Mesendoderm (in vitro differentiated cells): ENCODE measurements around the gene HK2.

ENCODE experiments used
- DNase-seq: peaks from one replicate; pipeline ENCODE4 v3.0.0; 2013
- H2AK5ac ChIP-seq: 2 replicates; pipeline ENCODE4 v1.6.1; 2013; ENCODE audit warnings: low read length, inconsistent platforms
- H2BK120ac ChIP-seq: 2 replicates; pipeline ENCODE4 v1.6.1; 2013; ENCODE audit warnings: low read depth, mild to moderate bottlenecking, low read length, moderate library complexity, mixed read lengths
- H2BK15ac ChIP-seq: replicated peaks from 2 replicates; pipeline ENCODE4 v1.6.1; 2013; ENCODE audit warnings: low read depth, mild to moderate bottlenecking, moderate library complexity
- H2BK5ac ChIP-seq: 2 replicates; pipeline ENCODE4 v1.6.1; 2013; ENCODE audit warnings: low read length, inconsistent platforms
- H3K18ac ChIP-seq: 2 replicates; pipeline ENCODE4 v1.6.1; 2013; ENCODE audit warnings: mild to moderate bottlenecking, low read length, mixed read lengths
- H3K23ac ChIP-seq: one replicate; pipeline ENCODE4 v1.6.1; 2013; ENCODE audit warnings: low read length
- H3K27ac ChIP-seq: 2 replicates; pipeline ENCODE4 v1.5.1; 2013; ENCODE audit warnings: low read depth, mild to moderate bottlenecking, inconsistent platforms, low read length, moderate library complexity
- H3K27me3 ChIP-seq: 2 replicates; pipeline ENCODE4 v1.6.1; 2013; ENCODE audit warnings: low read length, control low read depth, mild to moderate bottlenecking, inconsistent platforms; ENCODE audit not compliant: insufficient read depth, poor library complexity
- H3K36me3 ChIP-seq: 2 replicates; pipeline ENCODE4 v1.6.1; 2013; ENCODE audit warnings: low read length, inconsistent platforms; ENCODE audit not compliant: control insufficient read depth, insufficient read depth
- H3K4ac ChIP-seq: one replicate; pipeline ENCODE4 v1.6.1; 2013; ENCODE audit warnings: low read depth, mild to moderate bottlenecking, low read length, moderate library complexity
- H3K4me1 ChIP-seq: 2 replicates; pipeline ENCODE4 v1.6.1; 2013; ENCODE audit warnings: low read depth, low read length, inconsistent platforms; ENCODE audit not compliant: control insufficient read depth
- H3K4me2 ChIP-seq: 2 replicates; pipeline ENCODE4 v1.6.1; 2013; ENCODE audit warnings: low read length
- H3K4me3 ChIP-seq: 2 replicates; pipeline ENCODE4 v1.5.1; 2013; ENCODE audit warnings: mild to moderate bottlenecking, low read length
- H3K56ac ChIP-seq: one replicate; pipeline ENCODE4 v1.6.1; 2013; ENCODE audit warnings: low read length
- H3K79me1 ChIP-seq: 2 replicates; pipeline ENCODE4 v1.6.1; 2013; ENCODE audit warnings: low read length, inconsistent platforms
- H3K79me2 ChIP-seq: 2 replicates; pipeline ENCODE4 v1.6.1; 2013; ENCODE audit warnings: mild to moderate bottlenecking, low read length; ENCODE audit not compliant: control insufficient read depth, insufficient read depth
- H3K9ac ChIP-seq: 2 replicates; pipeline ENCODE4 v1.6.1; 2013; ENCODE audit warnings: low read length, inconsistent platforms
- H4K5ac ChIP-seq: one replicate; pipeline ENCODE4 v1.6.1; 2013; ENCODE audit warnings: low read length
- H4K8ac ChIP-seq: one replicate; pipeline ENCODE4 v1.6.1; 2013; ENCODE audit warnings: low read depth, mild to moderate bottlenecking, control low read depth, low read length, moderate library complexity
- WGBS: extraction: QIAGEN DNeasy Blood & Tissue Kit; methylation state at CpG from one replicate; pipeline ENCODE4 v1.1.7; 2013; ENCODE audit warnings: low lambda C conversion rate, missing lambda C conversion rate; ENCODE audit not compliant: insufficient coverage; ENCODE audit errors: extremely low coverage; 5-methylcytosine and 5-hydroxymethylcytosine counted together

HK2 gene

GRCh38 chr2:74878551-74878950, 44.6 kb downstream of the HK2 start:
- no peaks in the 10 kb centered on the region for H3K4me1 ChIP-seq
- WGBS: no CpG with 5 or more reads among the region's 20 CpGs
- no peaks in the 10 kb centered on the region for H3K79me2 ChIP-seq
- H3K9ac ChIP-seq: no peak overlapping the region
- no peak overlapping the region for H2BK120ac ChIP-seq
- no peak overlapping the region for H3K27ac ChIP-seq
- no peak overlapping the region for H3K56ac ChIP-seq
- no peaks in the 10 kb centered on the region for H3K27me3 ChIP-seq
- no peak overlapping the region for H4K8ac ChIP-seq
- H2BK5ac ChIP-seq: no peak overlapping the region
- H3K4me3 ChIP-seq: no peak overlapping the region
- H3K18ac ChIP-seq: no peak overlapping the region
- no peak overlapping the region for H3K4ac ChIP-seq
- no peaks in the 10 kb centered on the region for H3K79me1 ChIP-seq
- H2BK15ac ChIP-seq: no peak overlapping the region
- no peak overlapping the region for H4K5ac ChIP-seq
- no peak overlapping the region for H3K23ac ChIP-seq
- no peak for DNase-seq
- H3K36me3 ChIP-seq: peaks cover 11% of the 10 kb centered on the region
- H3K4me2 ChIP-seq: no peak overlapping the region
- no peak overlapping the region for H2AK5ac ChIP-seq

GRCh38 chr2:74880054-74880728, 46.3 kb downstream of the HK2 start:
- WGBS: no CpG with 5 or more reads among the region's 24 CpGs
- Histone ChIP-seq H2BK5ac (no peak overlapping the region), H3K4me2 (no peak overlapping the region), H3K27ac (no peak overlapping the region), H3K79me2 (no peaks in the 10 kb centered on the region), H3K4me1 (no peaks in the 10 kb centered on the region), H3K23ac (no peak overlapping the region), H3K27me3 (no peaks in the 10 kb centered on the region), H2BK120ac (no peak overlapping the region), H4K8ac (no peak overlapping the region), H3K36me3 (peaks cover 11% of the 10 kb centered on the region), H3K18ac (no peak overlapping the region), H3K56ac (no peak overlapping the region), H4K5ac (no peak overlapping the region), H3K4ac (no peak overlapping the region), H3K79me1 (no peaks in the 10 kb centered on the region), H2BK15ac (no peak overlapping the region), H3K9ac (no peak overlapping the region), H2AK5ac (no peak overlapping the region), H3K4me3 (no peak overlapping the region)
- no peak for DNase-seq

- Histone ChIP-seq H3K4ac (no peak overlapping the region), H3K23ac (no peak overlapping the region), H2BK120ac (no peak overlapping the region), H3K4me3 (no peak overlapping the region), H2AK5ac (no peak overlapping the region), H3K56ac (no peak overlapping the region), H3K9ac (no peak overlapping the region), H3K27ac (no peak overlapping the region), H3K18ac (no peak overlapping the region), H2BK15ac (no peak overlapping the region), H3K36me3 (peaks cover 14% of the 10 kb centered on the region), H4K5ac (no peak overlapping the region), H2BK5ac (no peak overlapping the region), H3K79me2 (no peaks in the 10 kb centered on the region), H3K4me1 (no peaks in the 10 kb centered on the region), H3K27me3 (no peaks in the 10 kb centered on the region), H4K8ac (no peak overlapping the region), H3K79me1 (no peaks in the 10 kb centered on the region), H3K4me2 (no peak overlapping the region)
- WGBS: no CpG with 5 or more reads among the region's 5 CpGs
- no peak for DNase-seq
Observed at GRCh38 chr2:74881176-74881575, 47.2 kb downstream of the HK2 start.

GRCh38 chr2:74881626-74882298, 47.8 kb downstream of the HK2 start:
- Histone ChIP-seq H3K27me3 (no peaks in the 10 kb centered on the region), H4K8ac (no peak overlapping the region), H3K56ac (no peak overlapping the region), H2BK5ac (no peak overlapping the region), H3K79me2 (no peaks in the 10 kb centered on the region), H3K18ac (no peak overlapping the region), H3K36me3 (peaks cover 16% of the 10 kb centered on the region), H3K79me1 (no peaks in the 10 kb centered on the region), H2BK15ac (no peak overlapping the region), H3K27ac (no peak overlapping the region), H3K4ac (no peak overlapping the region), H3K4me2 (no peak overlapping the region), H4K5ac (no peak overlapping the region), H2AK5ac (no peak overlapping the region), H2BK120ac (no peak overlapping the region), H3K4me3 (no peak overlapping the region), H3K4me1 (no peaks in the 10 kb centered on the region), H3K23ac (no peak overlapping the region), H3K9ac (no peak overlapping the region)
- no CpG with 5 or more reads among the region's 19 CpGs for WGBS
- no peak for DNase-seq

GRCh38 chr2:74882299-74882687, 48.4 kb downstream of the HK2 start:
- Histone ChIP-seq H3K79me2 (no peaks in the 10 kb centered on the region), H3K4me3 (no peak overlapping the region), H3K18ac (no peak overlapping the region), H3K4me2 (no peak overlapping the region), H3K79me1 (no peaks in the 10 kb centered on the region), H2BK120ac (no peak overlapping the region), H4K8ac (no peak overlapping the region), H3K9ac (no peak overlapping the region), H3K27ac (no peak overlapping the region), H3K27me3 (no peaks in the 10 kb centered on the region), H3K23ac (no peak overlapping the region), H2BK5ac (no peak overlapping the region), H2BK15ac (no peak overlapping the region), H2AK5ac (no peak overlapping the region), H3K4ac (no peak overlapping the region), H3K56ac (no peak overlapping the region), H3K4me1 (no peaks in the 10 kb centered on the region), H4K5ac (no peak overlapping the region), H3K36me3 (peaks cover 16% of the 10 kb centered on the region)
- no CpG with 5 or more reads among the region's 4 CpGs for WGBS
- no peak for DNase-seq

- Histone ChIP-seq H3K4me1 (no peaks in the 10 kb centered on the region), H2AK5ac (no peak overlapping the region), H4K8ac (no peak overlapping the region), H3K4me3 (no peak overlapping the region), H3K27me3 (no peaks in the 10 kb centered on the region), H3K4me2 (no peak overlapping the region), H3K79me1 (no peaks in the 10 kb centered on the region), H3K27ac (no peak overlapping the region), H2BK15ac (no peak overlapping the region), H3K23ac (no peak overlapping the region), H3K18ac (no peak overlapping the region), H3K4ac (no peak overlapping the region), H2BK120ac (no peak overlapping the region), H3K56ac (no peak overlapping the region), H4K5ac (no peak overlapping the region), H2BK5ac (no peak overlapping the region), H3K36me3 (peaks cover 17% of the 10 kb centered on the region), H3K9ac (no peak overlapping the region), H3K79me2 (no peaks in the 10 kb centered on the region)
- WGBS: no CpG with 5 or more reads among the region's 6 CpGs
- DNase-seq: no peak
Observed at GRCh38 chr2:74883011-74883410, 49.1 kb downstream of the HK2 start.
